GM19395 (cell line): ENCODE data around the gene HOXD8.

ENCODE experiments used
- ATAC-seq: cut with Tn5 transposase; IDR thresholded peaks from one replicate; pipeline ENCODE4 v1.9.1; 2021; ENCODE audit warnings: mild to moderate bottlenecking, moderate library complexity; ENCODE audit not compliant: unreplicated experiment

The HOXD8 gene

GRCh38 chr2:176114930-176115625, 14.4 kb upstream of the HOXD8 start:
- ATAC-seq = no peak

DNA sequence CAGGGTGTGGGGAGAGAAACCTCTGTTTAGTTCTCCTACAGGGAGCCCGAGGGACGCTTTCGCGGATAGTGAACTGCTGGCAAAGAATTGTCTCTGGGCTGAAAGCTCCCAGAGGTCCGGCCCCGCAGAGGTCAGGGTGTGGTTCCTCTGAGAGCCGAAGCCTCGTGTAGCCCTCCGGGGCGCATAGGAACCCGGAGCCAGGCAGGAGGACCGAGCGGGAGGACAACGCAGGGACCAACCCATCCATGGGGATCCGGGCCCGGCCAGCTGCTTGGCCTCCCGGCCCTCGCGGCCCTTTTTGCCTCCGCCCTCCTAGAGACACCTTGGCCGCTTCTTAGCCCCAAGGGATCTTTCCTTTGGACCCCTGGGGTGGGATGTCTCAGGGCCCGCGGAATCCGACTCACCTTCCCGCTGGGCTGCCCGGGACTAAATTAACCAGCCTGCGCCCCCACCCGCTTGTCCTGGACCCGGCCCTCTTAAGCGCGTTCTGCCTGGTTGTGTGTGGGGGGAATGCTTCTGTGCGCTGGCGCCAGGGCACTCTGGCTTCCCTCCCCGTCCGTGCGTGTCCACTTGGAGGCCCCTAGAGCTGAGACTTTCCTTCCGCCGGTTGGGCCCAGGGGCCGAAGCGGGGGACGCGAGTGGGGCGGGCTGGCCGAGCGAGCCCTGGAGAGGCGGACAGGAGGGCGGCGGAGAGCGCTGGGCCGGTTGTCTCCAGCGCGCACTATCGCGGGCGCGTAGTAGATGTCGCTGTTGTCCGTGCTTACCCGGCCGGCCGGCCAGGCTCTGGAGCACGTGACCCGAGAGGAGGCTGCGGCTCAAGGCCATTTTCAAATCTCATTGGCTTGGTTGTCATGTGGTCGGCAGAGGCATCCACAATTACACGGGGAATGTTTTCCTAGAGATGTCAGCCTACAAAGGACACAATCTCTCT, 13.4 kb upstream of the HOXD8 start, which contains the start of gene HOXD10:
TSS of gene HOXD10 (plus strand) at position 896 of the 931 bp plus-strand sequence. CDS start 56 bp downstream, outside the sequence.
- no peak for ATAC-seq

GRCh38 chr2:176117162-176117822, 12.2 kb upstream of the HOXD8 start:
- no peak for ATAC-seq

GRCh38 chr2:176117823-176118371, 11.6 kb upstream of the HOXD8 start:
- no peak for ATAC-seq

DNA sequence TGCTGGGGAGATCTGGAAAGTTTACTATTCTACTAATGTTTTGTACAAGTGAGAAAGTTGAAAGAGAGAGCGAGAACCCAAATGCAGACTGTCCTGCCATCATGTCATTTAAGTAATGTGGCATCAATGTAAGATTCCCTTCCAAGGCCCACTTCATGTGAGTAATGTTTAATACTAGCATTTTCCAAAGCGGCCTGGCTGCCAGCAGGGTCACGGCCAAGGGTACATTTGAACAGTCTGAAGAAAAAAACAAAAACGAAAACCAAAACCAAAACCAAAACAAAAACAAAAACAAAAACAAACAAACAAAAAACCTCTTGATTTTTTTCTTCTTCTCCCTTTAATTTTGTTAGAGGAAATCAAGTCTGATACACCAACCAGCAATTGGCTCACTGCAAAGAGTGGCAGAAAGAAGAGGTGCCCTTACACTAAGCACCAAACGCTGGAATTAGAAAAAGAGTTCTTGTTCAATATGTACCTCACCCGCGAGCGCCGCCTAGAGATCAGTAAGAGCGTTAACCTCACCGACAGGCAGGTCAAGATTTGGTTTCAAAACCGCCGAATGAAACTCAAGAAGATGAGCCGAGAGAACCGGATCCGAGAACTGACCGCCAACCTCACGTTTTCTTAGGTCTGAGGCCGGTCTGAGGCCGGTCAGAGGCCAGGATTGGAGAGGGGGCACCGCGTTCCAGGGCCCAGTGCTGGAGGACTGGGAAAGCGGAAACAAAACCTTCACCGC, 10.7 kb upstream of the HOXD8 start:
- no peak for ATAC-seq

DNA sequence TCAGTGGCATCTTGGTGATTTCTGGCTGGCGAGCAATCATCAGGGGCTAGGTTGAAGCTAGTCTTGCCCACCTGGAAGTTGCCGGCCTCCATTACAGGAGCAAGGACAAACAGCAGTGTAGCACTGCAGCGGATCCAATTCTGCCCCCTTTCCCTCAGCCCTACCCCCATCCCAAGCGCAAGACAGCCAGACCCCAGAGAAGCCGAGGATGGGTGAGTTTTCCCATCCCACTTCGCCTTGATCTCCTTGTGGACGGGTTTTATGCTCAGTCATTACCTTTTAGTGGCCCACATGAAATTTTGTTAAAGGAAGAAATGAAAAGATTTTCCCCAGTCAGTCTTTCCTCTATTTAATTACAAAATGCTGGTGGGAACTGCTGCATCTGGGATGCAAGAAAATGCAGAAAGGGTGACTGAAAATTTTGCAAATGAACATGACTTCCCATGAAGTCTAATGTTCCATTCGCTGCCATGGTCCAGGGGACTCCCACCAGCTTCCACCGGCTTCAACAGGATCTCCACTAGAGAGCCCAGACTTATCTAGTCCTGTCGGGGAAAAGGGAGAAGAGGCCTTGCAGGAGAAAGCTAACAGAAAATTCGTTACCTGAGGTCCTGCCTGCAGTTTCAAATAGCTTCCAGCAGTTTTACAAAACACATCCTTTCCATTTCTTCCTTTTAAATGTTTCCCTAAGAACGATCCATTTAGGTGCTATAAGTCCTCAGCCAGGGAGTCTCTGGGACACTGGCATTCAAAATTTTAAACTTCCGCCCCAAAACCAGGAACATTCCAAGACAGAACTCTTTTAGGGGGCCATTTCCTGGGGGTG, 8.9 kb upstream of the HOXD8 start:
- no peak for ATAC-seq

DNA sequence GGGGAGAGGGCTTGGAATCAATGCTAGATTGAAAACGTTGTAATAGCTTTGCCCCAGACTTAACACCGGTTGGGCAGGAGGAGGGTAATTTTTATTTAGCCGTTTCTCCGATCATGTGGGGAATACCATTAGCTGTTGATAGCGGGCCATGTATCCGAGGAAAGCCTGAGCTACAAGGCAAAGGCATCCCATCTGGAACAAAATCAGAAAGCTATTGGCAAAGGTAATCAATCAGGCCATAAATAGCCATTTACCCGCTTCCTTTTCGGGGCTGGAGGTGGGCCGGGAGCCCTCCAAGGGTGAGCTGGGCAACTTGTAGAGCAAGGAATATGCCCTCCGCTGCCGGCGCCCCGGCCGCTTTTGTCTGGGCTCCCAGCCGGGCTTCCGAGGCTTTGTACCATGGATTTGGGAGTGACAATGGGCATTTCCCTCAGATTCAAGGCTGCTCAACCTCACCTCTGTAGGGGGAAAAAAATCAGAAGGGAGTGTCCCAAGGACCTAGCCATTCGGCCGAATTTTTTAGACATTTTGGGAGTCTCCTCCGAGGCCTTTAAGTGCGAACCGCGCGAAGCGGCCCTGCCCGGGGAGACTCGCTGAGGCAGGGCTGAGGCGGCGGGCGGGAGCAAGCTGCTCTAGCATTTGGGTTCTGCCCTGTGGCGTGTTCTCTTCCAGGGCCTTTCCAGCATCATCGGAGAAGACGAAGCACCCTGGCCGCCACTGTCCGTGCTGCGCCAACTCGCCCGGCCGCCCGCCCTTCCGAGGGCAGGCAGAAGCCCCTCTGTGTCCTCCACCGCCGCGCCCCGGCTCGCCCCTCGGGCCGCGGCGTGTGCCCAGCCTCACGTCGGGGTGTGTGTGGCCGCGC, 8.1 kb upstream of the HOXD8 start:
- no peak for ATAC-seq

GRCh38 chr2:176122052-176122682, 7.3 kb upstream of the HOXD8 start:
- ATAC-seq = no peak

- ATAC-seq = no peak
These were observed 6.7 kb upstream of the HOXD8 start, which contains the start of gene HOXD9 for GRCh38 chr2:176122683-176123410. HOXD9 (plus strand) TSS chr2:176122719; CDS start chr2:176122769, 50 bp downstream.

DNA sequence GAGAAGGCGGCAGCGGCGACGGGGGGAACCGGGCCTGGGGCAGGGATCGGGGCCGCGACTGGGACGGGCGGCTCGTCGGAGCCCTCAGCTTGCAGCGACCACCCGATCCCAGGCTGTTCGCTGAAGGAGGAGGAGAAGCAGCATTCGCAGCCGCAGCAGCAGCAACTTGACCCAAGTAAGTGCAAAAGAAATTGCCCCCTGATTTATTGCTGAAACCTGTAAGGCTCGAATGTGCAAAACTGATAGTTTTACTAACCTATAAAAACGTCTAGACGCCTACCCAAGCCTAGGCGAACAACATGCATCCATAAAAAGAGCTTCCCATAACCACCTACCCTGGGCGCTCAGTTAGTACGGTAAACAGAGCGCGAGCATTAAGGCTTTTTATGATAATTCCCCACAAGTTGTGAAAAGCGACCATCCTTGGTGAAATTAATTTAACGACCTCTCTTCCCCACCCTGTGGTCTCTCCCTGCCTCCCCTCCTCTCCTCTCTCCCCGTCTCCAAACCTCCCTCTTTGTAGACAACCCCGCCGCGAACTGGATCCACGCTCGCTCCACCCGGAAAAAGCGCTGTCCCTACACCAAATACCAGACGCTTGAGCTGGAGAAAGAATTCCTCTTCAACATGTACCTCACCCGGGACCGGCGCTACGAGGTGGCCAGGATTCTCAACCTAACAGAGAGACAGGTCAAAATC, 5.9 kb upstream of the HOXD8 start:
- ATAC-seq = no peak

DNA sequence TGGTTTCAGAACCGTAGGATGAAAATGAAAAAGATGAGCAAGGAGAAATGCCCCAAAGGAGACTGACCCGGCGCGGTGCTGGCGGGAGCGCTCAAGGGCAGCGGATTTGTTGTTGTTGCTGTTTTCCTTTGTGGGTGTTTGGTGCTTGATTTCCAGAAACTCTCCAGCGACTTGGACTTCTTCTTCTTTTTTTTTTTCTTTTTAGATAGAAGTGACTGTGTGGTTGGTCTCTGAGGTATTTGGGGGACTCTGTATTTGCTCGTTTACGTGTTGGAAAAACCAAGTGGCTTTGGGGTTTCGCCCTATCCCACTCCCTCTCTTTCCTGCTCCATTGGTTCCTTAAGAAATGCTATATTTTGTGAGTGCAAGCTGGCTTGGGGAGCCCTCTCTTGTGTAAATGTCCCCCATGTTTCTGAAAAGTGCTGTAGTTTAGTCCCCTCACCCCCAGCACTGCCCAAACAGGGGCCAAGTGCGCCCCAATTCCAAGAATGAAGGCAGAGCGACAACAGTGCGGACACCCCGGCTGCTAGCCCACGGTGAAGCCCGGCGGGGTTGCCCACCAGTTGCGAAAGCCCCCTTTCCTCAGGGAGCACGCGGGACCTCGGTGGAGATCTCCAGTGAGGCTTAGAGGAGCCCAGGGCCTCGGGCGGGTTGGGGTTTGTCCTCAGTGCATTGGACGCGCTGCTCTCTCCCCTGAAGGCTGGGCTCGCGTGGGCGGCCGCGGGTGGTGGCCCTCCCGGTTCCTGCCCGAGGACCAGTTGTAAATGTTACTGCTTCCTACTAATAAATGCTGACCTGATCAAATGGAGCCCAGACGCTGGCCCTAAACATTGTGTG, 5.2 kb upstream of the HOXD8 start:
- no peak for ATAC-seq

DNA sequence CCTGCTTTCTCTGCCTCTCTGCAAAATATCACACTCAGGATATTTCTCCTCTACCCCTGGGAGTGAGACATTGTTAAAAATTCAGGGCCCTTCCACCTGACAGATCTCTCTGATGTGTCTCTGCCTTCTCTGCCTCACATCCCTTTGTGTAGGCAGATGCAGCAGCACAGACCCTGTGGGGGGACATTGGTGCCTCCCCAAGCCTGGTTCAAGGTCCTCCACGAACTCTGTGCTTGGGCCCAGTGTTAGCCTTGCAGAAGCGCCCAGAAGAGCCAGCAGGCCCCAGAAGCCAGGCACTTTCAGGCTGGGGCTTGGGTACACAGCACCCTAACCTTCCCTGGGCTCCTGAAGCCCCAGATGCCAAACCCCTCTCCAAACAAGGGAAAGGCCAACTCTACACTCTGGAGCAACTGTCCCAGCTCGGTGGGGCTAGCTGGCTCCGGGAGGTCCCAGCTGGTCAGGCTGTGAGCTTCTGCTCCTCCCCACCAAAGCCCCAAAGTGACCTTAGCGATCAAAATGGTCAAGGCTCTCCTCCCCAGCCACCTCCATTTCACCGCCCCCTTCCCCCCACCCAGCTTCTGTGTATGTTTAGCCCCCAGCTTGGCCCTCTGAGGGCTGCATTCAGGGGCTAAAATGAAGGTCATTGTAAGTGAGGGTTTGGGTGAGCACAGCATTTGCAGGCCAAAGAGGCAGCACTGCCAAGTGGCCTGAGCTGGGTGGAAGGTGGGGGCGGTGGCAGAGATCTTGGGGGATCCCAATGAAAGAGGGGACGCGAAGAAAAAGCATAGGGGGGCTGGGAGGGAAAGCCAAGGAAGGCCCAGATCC, 4.3 kb upstream of the HOXD8 start:
- no peak for ATAC-seq

DNA sequence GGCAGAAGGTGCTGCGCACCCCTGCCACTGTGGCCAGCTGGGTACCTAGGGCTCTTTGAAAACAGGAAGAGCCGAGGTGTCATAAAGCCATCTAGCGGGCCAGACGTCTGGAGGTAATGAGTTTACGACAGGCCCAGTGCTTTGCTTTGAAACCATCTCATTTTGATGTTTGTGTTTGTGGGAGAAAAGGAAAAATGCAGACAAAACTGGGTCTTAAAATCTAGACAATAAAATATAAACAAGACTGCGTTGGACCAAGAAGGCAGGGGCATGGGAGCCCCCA, 3.8 kb upstream of the HOXD8 start:
- no peak for ATAC-seq

GRCh38 chr2:176126929-176127773, 2.4 kb upstream of the HOXD8 start:
- no peak for ATAC-seq

- no peak for ATAC-seq
These were observed 1.8 kb upstream of the HOXD8 start for GRCh38 chr2:176127774-176128072.
